Effector CD8-positive, alpha-beta T cell (primary cell): ENCODE results near the gene TOM1.

ENCODE experiments used
- DNase-seq: peaks from one replicate; lab custom pipeline; 2025; lab: John Stamatoyannopoulos, UW

The TOM1 gene

GRCh38 chr22:35324067-35324466 lies 24.4 kb downstream of the TOM1 start:
- no peak for DNase-seq

GRCh38 chr22:35324762-35325161 lies 25.1 kb downstream of the TOM1 start:
- no peak for DNase-seq

GRCh38 chr22:35325209-35325608 lies 25.5 kb downstream of the TOM1 start:
- DNase-seq = no peak

- no peak for DNase-seq
Measured at GRCh38 chr22:35326854-35327562, 27.3 kb downstream of the TOM1 start.

GRCh38 chr22:35327690-35328471 lies 28.2 kb downstream of the TOM1 start:
- no peak for DNase-seq

GRCh38 chr22:35328472-35328885 lies 28.8 kb downstream of the TOM1 start:
- DNase-seq = no peak

- no peak for DNase-seq
Measured at GRCh38 chr22:35329114-35329847, 29.6 kb downstream of the TOM1 start.

- DNase-seq = peak; percentile 6
Measured at GRCh38 chr22:35330258-35330861, 30.7 kb downstream of the TOM1 start.

- DNase-seq = no peak
Measured at GRCh38 chr22:35332278-35332677, 32.6 kb downstream of the TOM1 start.

GRCh38 chr22:35333220-35333619 lies 33.5 kb downstream of the TOM1 start:
- DNase-seq = no peak

- no peak for DNase-seq
Measured at GRCh38 chr22:35334004-35334403, 34.3 kb downstream of the TOM1 start.

- no peak for DNase-seq
Measured at GRCh38 chr22:35335468-35335867, 35.8 kb downstream of the TOM1 start.

- DNase-seq = no peak
Measured at GRCh38 chr22:35335936-35336781, 36.5 kb downstream of the TOM1 start.

GRCh38 chr22:35337932-35338331 lies 38.2 kb downstream of the TOM1 start:
- no peak for DNase-seq

- no peak for DNase-seq
Measured at GRCh38 chr22:35341090-35341874, 41.6 kb downstream of the TOM1 start.

GRCh38 chr22:35342390-35342789 lies 42.7 kb downstream of the TOM1 start:
- no peak for DNase-seq

GRCh38 chr22:35343664-35344550 lies 44.2 kb downstream of the TOM1 start:
- no peak for DNase-seq

GRCh38 chr22:35344956-35345690 lies 45.4 kb downstream of the TOM1 start:
- no peak for DNase-seq
